GM23338 (cell line): ENCODE measurements around the gene SENP6. TPM values are rescaled to one million over a fixed set of nuclear protein-coding genes. Genes with fewer than 3 reads are reported as not detected.

Source experiments
- ATAC-seq: fragments of 200-7000 bp; cut with Tn5 transposase; 3 replicates; pipeline ENCODE4 v1.9.1; 2020
- DNase-seq: peaks from one replicate; pipeline ENCODE4 v3.0.0-alpha.2; 2015; ENCODE audit warnings: low spot score
- H2AFZ ChIP-seq: fragments of 200-600 bp; sonication (generic); 2 replicates; pipeline ENCODE4 v1.8.0; 2016; ENCODE audit warnings: antibody characterized with exemption, mild to moderate bottlenecking, moderate library complexity
- H3F3A ChIP-seq: fragments of 200-600 bp; sonication (generic); replicated peaks from 2 replicates; pipeline ENCODE4 v1.8.0; 2017; ENCODE audit warnings: antibody characterized with exemption, mixed run types, low read depth
- H3K27ac ChIP-seq: fragments of 200-600 bp; sonication (generic); 2 replicates; pipeline ENCODE4 v1.6.1; 2016; ENCODE audit warnings: low read depth
- H3K27me3 ChIP-seq: fragments of 200-600 bp; sonication (generic); 2 replicates; pipeline ENCODE4 v1.8.0; 2016; ENCODE audit warnings: mild to moderate bottlenecking, mixed run types, moderate library complexity; ENCODE audit not compliant: insufficient read depth
- H3K36me3 ChIP-seq: fragments of 200-600 bp; sonication (generic); 2 replicates; pipeline ENCODE4 v1.8.0; 2016; ENCODE audit warnings: mild to moderate bottlenecking; ENCODE audit not compliant: insufficient read depth
- H3K4me1 ChIP-seq: fragments of 200-600 bp; sonication (generic); 2 replicates; pipeline ENCODE4 v1.8.0; 2016; ENCODE audit warnings: mild to moderate bottlenecking, moderate library complexity; ENCODE audit not compliant: insufficient read depth
- H3K4me2 ChIP-seq: fragments of 200-600 bp; sonication (generic); 2 replicates; pipeline ENCODE4 v1.7.1; 2017; ENCODE audit warnings: mixed run types
- H3K4me3 ChIP-seq: fragments of 200-600 bp; sonication (generic); 2 replicates; pipeline ENCODE4 v1.6.1; 2016; ENCODE audit warnings: mixed run types
- H3K79me2 ChIP-seq: fragments of 200-600 bp; sonication (generic); replicated peaks from 2 replicates; pipeline ENCODE4 v1.8.0; 2017; ENCODE audit warnings: mild to moderate bottlenecking; ENCODE audit not compliant: insufficient read depth
- H3K9me2 ChIP-seq: fragments of 200-600 bp; sonication (generic); 2 replicates; pipeline ENCODE4 v1.8.0; 2017; ENCODE audit not compliant: insufficient read depth
- H4K20me1 ChIP-seq: fragments of 200-600 bp; sonication (generic); replicated peaks from 2 replicates; pipeline ENCODE4 v1.8.0; 2017; ENCODE audit warnings: mild to moderate bottlenecking; ENCODE audit not compliant: insufficient read depth
- H3K27ac Mint-ChIP-seq: 2 replicates; pipeline ENCODE4 v1.8.0; 2020; ENCODE audit warnings: inconsistent platforms, mild to moderate bottlenecking, moderate library complexity, mixed read lengths
- H3K27me3 Mint-ChIP-seq: 3 replicates; pipeline ENCODE4 v1.8.0; 2022; ENCODE audit warnings: low read depth, mild to moderate bottlenecking, moderate library complexity, mixed read lengths, inconsistent platforms; ENCODE audit not compliant: insufficient read depth, poor library complexity
- H3K36me3 Mint-ChIP-seq: 3 replicates; pipeline ENCODE4 v1.8.0; 2021; ENCODE audit warnings: low read depth, mild to moderate bottlenecking, inconsistent platforms, moderate library complexity, mixed read lengths
- H3K4me1 Mint-ChIP-seq: 3 replicates; pipeline ENCODE4 v1.8.0; 2020; ENCODE audit warnings: mild to moderate bottlenecking, inconsistent platforms, mixed read lengths
- H3K4me3 Mint-ChIP-seq: 3 replicates; pipeline ENCODE4 v1.8.0; 2021; ENCODE audit warnings: moderate library complexity, mild to moderate bottlenecking, inconsistent platforms, mixed read lengths
- H3K9me3 Mint-ChIP-seq: 3 replicates; pipeline ENCODE4 v1.8.0; 2020; ENCODE audit warnings: moderate library complexity, mild to moderate bottlenecking, inconsistent platforms, mixed read lengths
- CREB1 ChIP-seq: fragments of 250-450 bp; sonication (Bioruptor Pico); IDR thresholded peaks from 2 replicates; pipeline ENCODE4 v1.5.0; 2020; ENCODE audit warnings: low read depth, mild to moderate bottlenecking, moderate library complexity
- EZH2 ChIP-seq: fragments of 200-600 bp; sonication (generic); IDR thresholded peaks from one replicate; pipeline ENCODE4 v1.8.0; 2017; ENCODE audit warnings: antibody characterized with exemption, mild to moderate bottlenecking, low read depth; ENCODE audit not compliant: unreplicated experiment
- NANOG ChIP-seq: IDR thresholded peaks from 2 replicates; pipeline ENCODE4 v1.6.1; 2016; ENCODE audit warnings: antibody characterized with exemption, borderline replicate concordance
- POLR2AphosphoS5 ChIP-seq: IDR thresholded peaks from 2 replicates; pipeline ENCODE4 v1.6.1; 2016; ENCODE audit warnings: antibody characterized with exemption, low read depth
- polyA plus RNA-seq: library from polyadenylated mRNA; unstranded; fragments of >200 nt; fragmentation: Nextera tagmentation; extraction: Ambion mirVana; gene quantifications from 2 replicates; pipeline ENCODE4 v1.2.1, GENCODE V29; 2016
- total RNA-seq: library from RNA; depleted of rRNA; stranded (reverse); fragments of >200 nt; shearing (Covaris generic); gene quantifications from 2 replicates; pipeline ENCODE4 v1.2.3, GENCODE V29; 2014
- TF ChIP-seq, protein P1 (sequence below): IDR thresholded peaks from 2 replicates; pipeline ENCODE4 v1.6.1; 2016; ENCODE audit warnings: antibody characterized with exemption
- TF ChIP-seq, protein P2 (sequence below), 2 experiments: fragments of 200-600 bp in 1 of 2; sonication (generic) in 1 of 2; conservative IDR thresholded peaks; 2 replicates each; pipeline versions ENCODE4 v1.5.1 to v1.6.1; 2016 to 2017; ENCODE audit warnings: antibody characterized with exemption in 2 of 2, low read depth in 2 of 2, mild to moderate bottlenecking in 2 of 2, moderate library complexity in 1 of 2
- TF ChIP-seq, protein P3 (sequence below): fragments of 250-450 bp; sonication (Bioruptor Pico); IDR thresholded peaks from 2 replicates; pipeline ENCODE4 v1.5.0; 2020; ENCODE audit warnings: mild to moderate bottlenecking, moderate library complexity

SENP6 gene
- total and polyA plus RNA-seq, 2 experiments from 2014 or later, result 66.6 to 114 TPM

DNA sequence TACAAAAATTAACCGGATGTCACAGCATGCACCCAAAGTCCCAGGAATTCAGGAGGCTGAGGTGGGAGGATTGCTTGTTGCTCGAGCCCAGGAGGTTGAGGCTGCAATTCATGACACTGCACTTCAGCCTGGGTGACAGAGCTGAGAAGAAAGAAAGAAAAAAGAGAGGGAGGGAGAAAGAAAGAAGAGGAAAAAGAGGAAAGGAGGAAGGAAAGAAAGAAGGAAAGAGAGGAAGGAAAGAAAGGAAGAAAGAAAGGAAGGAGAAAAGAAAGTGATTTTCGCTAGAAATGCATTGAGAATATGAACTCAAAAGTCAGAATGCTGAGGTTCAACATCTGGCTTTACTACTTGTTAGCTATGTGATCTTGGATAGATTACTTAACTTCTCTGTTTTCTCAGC, 6.6 kb downstream of the SENP6 start:
- TF ChIP-seq, protein P1, sequence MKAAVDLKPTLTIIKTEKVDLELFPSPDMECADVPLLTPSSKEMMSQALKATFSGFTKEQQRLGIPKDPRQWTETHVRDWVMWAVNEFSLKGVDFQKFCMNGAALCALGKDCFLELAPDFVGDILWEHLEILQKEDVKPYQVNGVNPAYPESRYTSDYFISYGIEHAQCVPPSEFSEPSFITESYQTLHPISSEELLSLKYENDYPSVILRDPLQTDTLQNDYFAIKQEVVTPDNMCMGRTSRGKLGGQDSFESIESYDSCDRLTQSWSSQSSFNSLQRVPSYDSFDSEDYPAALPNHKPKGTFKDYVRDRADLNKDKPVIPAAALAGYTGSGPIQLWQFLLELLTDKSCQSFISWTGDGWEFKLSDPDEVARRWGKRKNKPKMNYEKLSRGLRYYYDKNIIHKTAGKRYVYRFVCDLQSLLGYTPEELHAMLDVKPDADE, result no peak
- TF ChIP-seq EZH2 (no peak), POLR2AphosphoS5 (no peak), CREB1 (no peak), NANOG (no peak)
- TF ChIP-seq, protein P2, sequence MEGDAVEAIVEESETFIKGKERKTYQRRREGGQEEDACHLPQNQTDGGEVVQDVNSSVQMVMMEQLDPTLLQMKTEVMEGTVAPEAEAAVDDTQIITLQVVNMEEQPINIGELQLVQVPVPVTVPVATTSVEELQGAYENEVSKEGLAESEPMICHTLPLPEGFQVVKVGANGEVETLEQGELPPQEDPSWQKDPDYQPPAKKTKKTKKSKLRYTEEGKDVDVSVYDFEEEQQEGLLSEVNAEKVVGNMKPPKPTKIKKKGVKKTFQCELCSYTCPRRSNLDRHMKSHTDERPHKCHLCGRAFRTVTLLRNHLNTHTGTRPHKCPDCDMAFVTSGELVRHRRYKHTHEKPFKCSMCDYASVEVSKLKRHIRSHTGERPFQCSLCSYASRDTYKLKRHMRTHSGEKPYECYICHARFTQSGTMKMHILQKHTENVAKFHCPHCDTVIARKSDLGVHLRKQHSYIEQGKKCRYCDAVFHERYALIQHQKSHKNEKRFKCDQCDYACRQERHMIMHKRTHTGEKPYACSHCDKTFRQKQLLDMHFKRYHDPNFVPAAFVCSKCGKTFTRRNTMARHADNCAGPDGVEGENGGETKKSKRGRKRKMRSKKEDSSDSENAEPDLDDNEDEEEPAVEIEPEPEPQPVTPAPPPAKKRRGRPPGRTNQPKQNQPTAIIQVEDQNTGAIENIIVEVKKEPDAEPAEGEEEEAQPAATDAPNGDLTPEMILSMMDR (conservative IDR thresholded peaks at IDR 0.05; ENCODE audit: low read depth in 2 of 2), result no peak
- TF ChIP-seq, protein P3, sequence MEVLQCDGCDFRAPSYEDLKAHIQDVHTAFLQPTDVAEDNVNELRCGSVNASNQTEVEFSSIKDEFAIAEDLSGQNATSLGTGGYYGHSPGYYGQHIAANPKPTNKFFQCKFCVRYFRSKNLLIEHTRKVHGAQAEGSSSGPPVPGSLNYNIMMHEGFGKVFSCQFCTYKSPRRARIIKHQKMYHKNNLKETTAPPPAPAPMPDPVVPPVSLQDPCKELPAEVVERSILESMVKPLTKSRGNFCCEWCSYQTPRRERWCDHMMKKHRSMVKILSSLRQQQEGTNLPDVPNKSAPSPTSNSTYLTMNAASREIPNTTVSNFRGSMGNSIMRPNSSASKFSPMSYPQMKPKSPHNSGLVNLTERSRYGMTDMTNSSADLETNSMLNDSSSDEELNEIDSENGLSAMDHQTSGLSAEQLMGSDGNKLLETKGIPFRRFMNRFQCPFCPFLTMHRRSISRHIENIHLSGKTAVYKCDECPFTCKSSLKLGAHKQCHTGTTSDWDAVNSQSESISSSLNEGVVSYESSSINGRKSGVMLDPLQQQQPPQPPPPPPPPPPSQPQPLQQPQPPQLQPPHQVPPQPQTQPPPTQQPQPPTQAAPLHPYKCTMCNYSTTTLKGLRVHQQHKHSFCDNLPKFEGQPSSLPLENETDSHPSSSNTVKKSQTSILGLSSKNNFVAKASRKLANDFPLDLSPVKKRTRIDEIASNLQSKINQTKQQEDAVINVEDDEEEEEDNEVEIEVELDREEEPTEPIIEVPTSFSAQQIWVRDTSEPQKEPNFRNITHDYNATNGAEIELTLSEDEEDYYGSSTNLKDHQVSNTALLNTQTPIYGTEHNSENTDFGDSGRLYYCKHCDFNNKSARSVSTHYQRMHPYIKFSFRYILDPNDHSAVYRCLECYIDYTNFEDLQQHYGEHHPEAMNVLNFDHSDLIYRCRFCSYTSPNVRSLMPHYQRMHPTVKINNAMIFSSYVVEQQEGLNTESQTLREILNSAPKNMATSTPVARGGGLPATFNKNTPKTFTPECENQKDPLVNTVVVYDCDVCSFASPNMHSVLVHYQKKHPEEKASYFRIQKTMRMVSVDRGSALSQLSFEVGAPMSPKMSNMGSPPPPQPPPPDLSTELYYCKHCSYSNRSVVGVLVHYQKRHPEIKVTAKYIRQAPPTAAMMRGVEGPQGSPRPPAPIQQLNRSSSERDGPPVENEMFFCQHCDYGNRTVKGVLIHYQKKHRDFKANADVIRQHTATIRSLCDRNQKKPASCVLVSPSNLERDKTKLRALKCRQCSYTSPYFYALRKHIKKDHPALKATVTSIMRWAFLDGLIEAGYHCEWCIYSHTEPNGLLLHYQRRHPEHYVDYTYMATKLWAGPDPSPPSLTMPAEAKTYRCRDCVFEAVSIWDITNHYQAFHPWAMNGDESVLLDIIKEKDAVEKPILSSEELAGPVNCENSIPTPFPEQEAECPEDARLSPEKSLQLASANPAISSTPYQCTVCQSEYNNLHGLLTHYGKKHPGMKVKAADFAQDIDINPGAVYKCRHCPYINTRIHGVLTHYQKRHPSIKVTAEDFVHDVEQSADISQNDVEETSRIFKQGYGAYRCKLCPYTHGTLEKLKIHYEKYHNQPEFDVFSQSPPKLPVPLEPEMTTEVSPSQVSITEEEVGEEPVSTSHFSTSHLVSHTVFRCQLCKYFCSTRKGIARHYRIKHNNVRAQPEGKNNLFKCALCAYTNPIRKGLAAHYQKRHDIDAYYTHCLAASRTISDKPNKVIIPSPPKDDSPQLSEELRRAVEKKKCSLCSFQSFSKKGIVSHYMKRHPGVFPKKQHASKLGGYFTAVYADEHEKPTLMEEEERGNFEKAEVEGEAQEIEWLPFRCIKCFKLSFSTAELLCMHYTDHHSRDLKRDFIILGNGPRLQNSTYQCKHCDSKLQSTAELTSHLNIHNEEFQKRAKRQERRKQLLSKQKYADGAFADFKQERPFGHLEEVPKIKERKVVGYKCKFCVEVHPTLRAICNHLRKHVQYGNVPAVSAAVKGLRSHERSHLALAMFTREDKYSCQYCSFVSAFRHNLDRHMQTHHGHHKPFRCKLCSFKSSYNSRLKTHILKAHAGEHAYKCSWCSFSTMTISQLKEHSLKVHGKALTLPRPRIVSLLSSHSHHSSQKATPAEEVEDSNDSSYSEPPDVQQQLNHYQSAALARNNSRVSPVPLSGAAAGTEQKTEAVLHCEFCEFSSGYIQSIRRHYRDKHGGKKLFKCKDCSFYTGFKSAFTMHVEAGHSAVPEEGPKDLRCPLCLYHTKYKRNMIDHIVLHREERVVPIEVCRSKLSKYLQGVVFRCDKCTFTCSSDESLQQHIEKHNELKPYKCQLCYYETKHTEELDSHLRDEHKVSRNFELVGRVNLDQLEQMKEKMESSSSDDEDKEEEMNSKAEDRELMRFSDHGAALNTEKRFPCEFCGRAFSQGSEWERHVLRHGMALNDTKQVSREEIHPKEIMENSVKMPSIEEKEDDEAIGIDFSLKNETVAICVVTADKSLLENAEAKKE, result no peak
- no peaks in the 10 kb centered on the region for H3K9me2 ChIP-seq
- H3K27me3 ChIP-seq, result no peaks in the 10 kb centered on the region
- H3K9me3 Mint-ChIP-seq, result no peaks in the 10 kb centered on the region
- no peak overlapping the region for H2AFZ ChIP-seq
- peaks cover 5% of the 10 kb centered on the region for H3K27me3 Mint-ChIP-seq
- no peak for ATAC-seq
- no peaks in the 10 kb centered on the region for H3F3A ChIP-seq
- peaks cover 61% of the 10 kb centered on the region for H3K4me1 Mint-ChIP-seq
- H3K4me3 ChIP-seq, result no peak overlapping the region
- peaks cover 8% of the 10 kb centered on the region; the same call in 2 of the 3 replicates for H3K36me3 Mint-ChIP-seq
- H3K4me3 Mint-ChIP-seq, result no peak overlapping the region
- no peak overlapping the region for H3K4me2 ChIP-seq
- no peak for DNase-seq
- peak overlapping the region; percentile 73 for H3K27ac Mint-ChIP-seq
- H3K79me2 ChIP-seq, result peaks cover 100% of the 10 kb centered on the region
- peaks cover 49% of the 10 kb centered on the region for H3K4me1 ChIP-seq
- H3K36me3 ChIP-seq, result no peaks in the 10 kb centered on the region
- H4K20me1 ChIP-seq, result peaks cover 37% of the 10 kb centered on the region
- H3K27ac ChIP-seq, result peak overlapping the region; percentile 73; the same call in 1 of the 2 replicates
